Stomach (tissue), 4 donors: ENCODE data around the gene ARPIN.

Source experiments
- EP300 ChIP-seq: sonication (generic); formaldehyde crosslinking; IDR thresholded peaks from one replicate; pipeline ENCODE4 v1.6.1; 2017; ENCODE audit warnings: antibody characterized with exemption
- POLR2AphosphoS5 ChIP-seq, 3 donors: sonication (generic); formaldehyde crosslinking; IDR thresholded peaks; one replicate each; pipeline ENCODE4 v1.6.1; 2016; ENCODE audit warnings: antibody characterized with exemption in 3 of 3
- TF ChIP-seq, protein P1 (sequence below), 7 experiments: fragments of 450-650 bp in 4 of 7; fragments of 200-600 bp in 3 of 7; sonication (generic) in 3 of 7; IDR thresholded peaks; one replicate each; pipeline ENCODE4 v1.5.1; 2016 to 2019; ENCODE audit warnings: antibody characterized with exemption in 7 of 7, control low read depth in 2 of 7, mild to moderate bottlenecking in 1 of 7

DNA sequence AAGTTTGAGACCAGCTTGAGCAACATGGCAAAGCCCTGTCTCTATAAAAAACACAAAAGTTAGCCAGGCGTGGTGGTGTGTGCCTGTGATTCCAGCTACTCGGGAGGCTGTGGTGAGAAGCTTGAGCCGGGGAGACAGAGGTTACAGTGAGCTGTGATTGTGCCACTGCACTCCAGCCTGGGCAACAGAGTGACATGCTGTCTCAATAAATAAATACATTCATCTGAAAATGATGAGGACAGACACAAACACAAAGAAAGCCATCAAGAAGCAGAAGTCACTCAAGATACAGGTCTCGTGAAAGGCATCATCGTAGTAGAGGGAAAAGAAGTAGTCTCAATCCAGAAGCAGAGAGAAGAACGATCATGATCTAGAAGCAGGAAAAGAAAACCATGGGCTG is 37.0 kb downstream of the ARPIN start:
- TF ChIP-seq, protein P1, sequence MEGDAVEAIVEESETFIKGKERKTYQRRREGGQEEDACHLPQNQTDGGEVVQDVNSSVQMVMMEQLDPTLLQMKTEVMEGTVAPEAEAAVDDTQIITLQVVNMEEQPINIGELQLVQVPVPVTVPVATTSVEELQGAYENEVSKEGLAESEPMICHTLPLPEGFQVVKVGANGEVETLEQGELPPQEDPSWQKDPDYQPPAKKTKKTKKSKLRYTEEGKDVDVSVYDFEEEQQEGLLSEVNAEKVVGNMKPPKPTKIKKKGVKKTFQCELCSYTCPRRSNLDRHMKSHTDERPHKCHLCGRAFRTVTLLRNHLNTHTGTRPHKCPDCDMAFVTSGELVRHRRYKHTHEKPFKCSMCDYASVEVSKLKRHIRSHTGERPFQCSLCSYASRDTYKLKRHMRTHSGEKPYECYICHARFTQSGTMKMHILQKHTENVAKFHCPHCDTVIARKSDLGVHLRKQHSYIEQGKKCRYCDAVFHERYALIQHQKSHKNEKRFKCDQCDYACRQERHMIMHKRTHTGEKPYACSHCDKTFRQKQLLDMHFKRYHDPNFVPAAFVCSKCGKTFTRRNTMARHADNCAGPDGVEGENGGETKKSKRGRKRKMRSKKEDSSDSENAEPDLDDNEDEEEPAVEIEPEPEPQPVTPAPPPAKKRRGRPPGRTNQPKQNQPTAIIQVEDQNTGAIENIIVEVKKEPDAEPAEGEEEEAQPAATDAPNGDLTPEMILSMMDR (IDR thresholded peaks at IDR 0.05), result no peak
- TF ChIP-seq POLR2AphosphoS5 (IDR thresholded peaks at IDR 0.05) (no peak), EP300 (no peak)
